NCI-H748 (cell line): ENCODE results near the gene RALB.
"Not testable (repeated sequence)": the region's sequence is repeated elsewhere in the genome, so short reads cannot be mapped to it uniquely, and the experiment has no call there.

Experiments
- DNase-seq: peaks from one replicate; lab custom pipeline; 2025; ENCODE audit not compliant: unreplicated experiment; lab: John Stamatoyannopoulos, UW

RALB gene

DNA sequence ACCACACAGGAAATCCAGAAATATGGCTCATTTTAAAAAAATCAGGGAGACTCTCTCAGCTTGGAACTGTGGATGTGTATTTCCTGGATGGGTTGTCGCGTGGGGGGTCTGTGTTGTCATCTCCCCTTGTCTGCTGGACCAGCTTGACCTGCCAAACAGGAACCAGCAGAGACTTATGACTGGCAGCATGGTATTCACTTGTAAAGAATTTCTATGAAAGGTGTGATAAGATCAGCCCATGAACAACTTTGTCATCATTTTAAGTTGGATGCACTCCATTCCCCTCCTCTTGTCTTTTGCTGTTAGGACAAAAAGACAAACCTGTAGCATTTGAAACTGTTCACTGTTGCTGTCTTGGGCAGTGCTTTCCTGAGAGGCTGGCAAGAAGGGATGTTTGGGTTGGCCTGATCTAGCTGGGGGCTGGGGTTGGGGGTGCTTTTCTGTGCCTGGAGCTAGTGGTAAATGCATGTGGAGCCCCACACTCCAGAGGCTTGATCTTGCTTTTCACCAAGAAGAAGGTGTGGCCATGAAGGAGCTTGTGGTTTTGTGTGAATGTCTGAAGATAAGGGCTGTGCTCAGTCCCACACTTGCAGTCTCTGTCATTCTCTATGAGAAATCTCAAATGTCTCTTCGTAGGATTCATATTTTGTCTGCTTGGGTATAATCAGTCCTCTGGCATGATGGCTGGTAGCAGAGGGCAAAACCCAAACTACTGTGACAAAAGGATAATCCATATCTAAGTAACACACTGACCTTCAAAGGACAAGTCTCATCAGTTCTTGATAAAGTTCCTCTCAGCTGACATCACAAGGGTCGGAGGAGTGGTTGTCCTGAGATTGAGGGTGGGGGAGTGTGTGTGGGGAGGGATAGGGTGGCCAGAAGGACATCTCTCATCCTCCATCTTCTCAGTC is 39.0 kb downstream of the RALB start:
- no peak for DNase-seq

DNA sequence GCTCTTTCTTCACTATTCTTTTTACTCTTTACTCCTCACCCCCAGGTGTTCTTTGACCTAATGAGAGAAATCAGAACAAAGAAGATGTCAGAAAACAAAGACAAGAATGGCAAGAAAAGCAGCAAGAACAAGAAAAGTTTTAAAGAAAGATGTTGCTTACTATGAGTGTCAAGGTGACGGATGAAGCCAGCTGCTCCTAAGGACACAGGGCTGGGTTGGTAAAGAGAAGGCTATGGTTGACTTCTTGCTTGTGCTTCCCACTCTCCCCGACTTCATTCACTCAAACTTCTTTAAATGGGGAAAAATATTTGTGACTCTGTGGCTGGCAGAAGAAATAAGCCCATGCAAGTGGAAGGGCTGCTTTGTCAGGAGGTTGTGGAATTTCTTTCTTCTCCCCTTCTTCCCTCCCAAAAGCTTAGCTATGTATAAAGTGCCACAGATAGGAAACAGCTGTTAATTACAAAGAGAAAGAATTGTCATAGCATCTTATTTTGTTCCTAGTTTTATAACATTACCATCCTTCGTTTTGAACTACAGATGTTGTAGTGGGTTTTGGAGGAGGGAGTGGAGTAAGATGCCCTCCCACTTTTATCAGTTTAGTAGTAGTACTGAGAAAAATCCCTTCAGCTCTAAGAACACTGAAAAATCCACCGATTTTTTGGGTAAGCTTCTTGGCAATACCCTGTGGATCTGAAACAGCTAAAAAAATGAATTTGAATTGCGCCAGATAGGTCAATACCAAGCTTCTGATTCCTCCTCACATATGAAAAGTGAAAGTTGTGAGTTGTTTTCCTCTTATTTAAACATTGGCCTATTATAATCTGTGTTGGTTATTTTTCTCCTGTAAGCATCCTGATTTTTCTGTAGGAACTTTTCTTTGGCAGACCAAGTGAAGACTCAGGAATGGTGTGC is 40.7 kb downstream of the RALB start:
- no peak for DNase-seq

DNA sequence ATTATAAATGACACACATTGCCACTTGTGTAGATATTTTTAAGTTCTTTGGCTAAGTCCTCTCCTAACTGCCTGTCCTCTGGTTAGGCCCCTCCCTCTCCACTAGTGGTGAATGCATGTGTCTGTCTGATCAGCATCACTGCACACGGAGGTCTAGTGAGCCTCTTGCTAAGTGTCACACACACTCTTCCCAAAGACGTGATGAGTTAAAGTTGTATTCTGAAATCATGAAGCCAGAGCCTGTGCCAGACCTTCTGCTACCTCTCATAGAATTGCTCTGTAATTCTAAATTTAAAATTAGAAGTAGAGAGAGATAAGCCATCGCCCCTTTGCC is 41.3 kb downstream of the RALB start:
- DNase-seq = no peak

DNA sequence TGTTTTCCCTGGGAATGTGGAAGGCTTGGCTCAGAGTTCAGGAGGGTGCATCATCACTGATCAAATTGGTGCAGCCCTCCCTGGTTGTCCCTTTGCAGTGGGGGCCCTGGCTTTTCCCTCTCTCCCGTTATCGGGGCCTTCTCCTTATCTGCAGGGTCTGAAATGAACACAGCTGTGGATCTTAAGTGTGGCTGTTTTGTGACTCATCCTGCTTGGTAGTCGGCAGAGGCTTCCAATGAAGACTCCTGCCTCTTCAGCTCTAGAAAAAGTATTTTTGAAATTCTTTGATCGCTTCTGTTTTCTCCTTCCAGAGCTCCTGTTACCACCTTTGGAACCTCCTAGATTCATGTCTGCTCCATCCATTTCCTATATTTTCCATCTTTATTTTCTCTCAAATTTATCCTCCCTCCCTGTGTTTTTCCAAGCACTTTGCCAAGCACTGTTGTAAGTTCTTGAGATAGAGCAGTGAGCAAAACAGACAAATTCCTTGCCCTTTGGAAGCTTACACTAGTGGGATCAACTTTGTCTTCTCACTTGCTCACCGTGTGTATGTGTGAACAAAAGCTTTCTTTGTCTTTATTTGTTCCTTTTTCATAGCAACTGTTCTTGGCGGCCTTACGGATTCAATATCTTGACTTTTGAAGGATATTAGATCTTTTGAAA is 45.7 kb downstream of the RALB start:
- no peak for DNase-seq

DNA sequence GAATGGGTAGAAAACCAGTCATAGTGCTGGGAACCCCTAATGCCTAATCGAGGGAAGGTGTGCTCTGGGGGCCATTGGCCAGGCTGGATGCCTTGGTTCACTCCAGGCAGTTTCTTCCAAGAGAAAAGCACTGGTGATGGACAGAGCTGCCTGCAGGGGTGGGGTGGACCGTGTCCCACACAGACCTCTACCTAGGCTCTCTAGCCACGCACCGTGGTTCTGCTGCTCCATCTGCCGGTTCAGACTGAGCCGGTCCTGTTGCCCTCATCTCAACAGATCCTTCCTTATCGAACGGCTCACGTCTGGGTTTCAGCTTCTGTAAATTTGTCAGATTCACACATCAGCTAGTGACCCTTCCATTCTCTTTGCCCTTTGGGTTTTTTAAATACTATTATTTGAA is 46.4 kb downstream of the RALB start:
- no peak for DNase-seq

DNA sequence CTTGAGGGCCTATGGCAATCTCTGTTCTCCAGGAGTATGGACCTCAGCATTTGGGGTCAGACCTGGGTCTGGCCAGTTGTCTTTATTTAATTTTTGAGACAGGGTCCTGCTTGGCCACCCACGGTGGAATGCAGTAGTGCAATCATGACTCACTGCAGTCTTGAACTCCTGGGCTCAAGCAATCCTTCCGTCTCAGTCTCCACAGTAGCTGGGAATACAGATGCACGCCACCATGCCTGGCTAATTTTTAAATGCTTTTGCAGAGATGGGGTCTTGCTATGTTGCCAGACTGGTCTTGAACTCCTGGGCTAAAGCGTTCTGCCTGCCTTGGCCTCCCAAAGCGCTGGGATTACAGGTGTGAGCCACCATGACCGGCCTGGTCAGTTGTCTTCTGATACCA is 46.9 kb downstream of the RALB start:
- no peak for DNase-seq

DNA sequence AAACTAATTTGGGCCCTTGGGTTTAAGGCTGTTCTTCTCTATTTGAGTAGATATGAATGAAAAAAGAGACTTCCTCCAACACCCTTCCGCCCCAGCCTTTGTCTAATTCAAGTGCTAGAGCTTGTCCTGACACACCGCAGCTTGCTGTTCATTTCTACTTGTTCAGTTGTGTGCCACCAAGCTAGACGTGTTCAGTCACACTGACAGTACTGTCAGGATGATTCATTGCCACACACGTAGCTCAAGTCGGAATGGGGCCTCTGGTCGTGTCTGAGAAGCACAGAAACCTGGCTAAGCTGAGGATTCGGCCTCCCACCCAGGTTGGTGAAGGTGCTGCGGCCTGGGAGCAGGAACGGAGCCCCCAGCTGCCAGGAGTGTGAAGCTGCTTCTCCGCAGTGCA is 47.7 kb downstream of the RALB start:
- DNase-seq = no peak

DNA sequence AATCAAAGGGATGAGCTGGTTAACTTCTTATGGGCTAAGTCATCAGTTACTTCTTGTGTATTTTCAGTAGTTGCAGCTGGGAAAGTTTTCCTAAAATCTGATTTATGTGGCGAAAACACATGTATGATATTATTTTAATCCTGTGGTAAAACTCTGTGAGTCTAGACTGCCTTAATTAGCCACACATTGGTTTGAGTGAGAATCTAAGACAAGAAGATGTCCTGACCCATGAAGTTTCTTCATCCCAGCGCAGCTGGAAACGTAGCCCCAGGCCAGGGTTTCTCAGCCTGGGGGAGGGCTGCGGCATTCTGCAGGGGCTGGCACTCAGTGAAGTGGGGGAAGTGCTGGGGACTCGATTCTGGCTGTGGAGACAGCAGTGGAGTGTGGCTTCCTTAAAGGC is 48.6 kb downstream of the RALB start:
- no peak for DNase-seq

DNA sequence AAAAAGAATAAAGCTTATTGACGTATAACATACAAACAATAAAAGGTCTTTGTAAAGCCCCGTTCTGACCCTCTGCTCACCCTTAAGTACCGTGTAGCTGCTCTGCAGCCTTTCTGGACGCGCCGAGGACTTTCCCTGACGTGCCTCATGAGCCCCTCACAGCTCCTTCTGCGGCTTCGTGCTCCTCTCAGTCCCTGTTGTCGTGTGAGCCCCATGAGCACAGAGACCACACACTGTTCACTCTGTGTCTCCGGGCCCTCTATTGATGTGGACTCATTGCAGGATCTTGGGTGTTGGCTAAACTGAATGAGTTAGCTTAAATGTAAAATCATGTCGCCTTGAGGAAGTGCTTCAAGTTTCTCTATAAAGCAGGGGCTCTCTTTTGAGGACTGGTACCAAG is 49.6 kb downstream of the RALB start:
- DNase-seq = no peak

DNA sequence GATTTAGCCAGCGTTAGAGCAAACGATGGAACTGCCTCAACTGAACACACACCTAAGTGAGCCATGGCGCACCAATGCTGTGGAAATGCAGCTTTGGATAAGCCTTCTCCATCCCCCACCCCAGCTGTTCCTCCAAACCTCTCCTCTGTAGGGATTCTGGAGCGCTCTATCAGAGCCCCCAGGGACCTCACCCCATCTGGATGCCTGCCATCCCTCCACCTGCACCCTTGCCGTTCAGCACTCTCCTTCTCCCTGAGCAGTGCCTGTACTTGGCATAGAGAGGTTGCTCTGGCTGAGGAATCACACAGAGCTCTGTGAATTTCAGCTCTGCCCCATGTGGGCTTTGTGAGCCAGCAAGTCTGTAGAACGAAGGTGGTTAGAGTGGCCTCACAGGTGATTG is 50.5 kb downstream of the RALB start:
- no peak for DNase-seq

DNA sequence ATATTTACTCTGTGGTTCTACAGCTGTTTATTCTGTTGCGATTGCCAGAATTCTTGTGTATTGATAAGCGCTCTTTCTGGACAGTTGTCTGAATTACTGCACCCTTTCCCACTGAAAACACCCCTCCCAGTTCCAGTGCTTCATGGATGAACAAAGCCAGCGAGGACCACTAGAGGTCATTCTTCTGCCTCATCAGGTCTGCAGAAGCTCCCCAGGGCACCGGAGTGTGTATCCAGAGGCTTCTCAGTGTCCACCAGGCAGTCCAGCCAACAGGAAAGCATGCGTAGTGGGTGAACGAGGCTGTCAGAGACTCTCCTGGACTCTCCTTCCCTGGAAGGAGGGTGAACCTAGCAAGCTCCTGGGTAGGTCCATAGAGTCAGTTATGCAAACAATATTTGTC is 52.6 kb downstream of the RALB start:
- DNase-seq = peak; percentile 24

DNA sequence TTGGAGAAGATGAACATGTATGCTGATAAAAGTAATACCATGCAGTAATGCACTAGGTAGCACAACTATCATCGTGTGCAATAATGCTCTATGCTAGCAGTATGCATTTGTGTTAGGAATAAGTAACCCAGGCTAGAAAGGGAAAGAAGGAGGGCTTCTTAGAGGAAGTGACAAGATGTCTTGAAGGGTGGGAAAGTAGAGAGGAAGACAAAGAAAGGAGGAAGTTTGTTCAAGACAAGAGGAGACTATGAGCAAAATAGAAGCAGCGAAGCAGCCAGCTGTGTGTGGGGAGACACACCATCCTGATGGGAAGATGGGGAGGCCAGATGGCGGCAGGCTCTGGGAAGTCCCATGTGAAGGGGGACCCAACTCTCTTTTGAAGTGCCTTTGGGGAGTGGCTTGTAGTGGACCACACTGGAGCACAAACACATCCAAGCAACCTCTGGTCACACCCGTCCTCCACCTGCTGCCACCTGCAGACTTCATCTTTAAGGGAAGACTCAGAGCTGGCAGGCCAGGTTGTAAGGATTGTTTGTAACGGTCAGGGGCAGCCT is 53.4 kb downstream of the RALB start:
- no peak for DNase-seq

DNA sequence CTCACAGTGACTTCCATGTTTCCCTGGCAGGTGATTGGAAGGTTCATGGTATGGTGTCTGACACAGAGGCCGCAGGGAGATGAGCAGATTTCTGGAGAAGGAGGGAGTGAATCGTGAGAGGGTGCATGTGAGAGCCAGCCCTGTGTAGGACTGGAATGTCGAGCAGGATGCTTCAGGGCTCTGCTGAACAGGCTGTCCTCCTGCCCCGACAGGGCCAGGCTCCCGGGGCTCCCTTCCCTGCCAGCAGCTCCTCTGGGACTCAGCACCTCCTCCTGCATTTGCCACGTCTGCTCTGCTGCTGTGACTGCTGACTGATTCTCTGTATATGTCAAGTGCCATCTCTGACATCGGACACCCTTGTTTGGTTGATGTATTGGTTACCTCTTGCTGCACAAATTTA is 54.8 kb downstream of the RALB start:
- DNase-seq = no peak

DNA sequence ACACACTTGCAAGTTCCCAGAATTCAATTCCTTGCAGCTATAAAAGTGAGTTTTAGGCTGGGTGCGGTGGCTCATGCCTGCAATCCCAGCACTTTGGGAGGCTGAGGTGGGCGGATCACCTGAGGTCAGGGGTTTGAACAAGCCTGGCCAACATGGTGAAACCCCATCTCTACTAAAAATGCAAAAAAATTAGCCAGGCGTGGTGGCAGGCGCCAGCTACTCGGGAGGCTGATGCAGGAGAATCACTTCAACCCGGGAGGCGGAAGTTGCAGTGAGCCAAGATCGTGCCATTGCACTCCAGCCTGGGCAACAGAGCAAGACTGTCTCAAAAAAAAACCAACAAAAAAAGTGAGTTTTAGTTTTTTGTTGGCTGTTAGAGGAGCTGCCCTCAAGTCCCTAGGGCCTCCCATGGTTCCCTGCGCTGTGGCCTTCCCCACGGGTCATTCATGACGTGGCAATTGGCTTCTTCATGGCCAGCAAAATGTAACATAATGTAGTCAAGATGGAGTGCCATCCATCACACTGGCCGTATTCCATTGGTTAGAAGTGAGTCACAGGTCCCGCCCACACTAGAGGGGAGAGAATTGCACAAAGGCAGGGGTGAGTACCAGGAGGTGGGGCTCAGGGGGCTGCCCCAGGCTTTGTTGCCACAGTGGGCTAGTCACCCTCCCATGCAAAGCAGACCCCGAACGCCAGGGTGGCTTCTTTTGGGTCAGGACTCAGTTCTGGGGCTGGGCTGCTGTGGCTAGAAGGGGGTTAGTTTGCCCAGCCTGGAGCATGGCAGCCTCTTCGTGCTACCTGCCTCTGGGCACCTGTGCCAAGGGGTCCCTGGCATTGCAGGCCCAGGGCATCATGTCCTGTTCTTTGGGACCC is 55.6 kb downstream of the RALB start:
- no peak for DNase-seq

DNA sequence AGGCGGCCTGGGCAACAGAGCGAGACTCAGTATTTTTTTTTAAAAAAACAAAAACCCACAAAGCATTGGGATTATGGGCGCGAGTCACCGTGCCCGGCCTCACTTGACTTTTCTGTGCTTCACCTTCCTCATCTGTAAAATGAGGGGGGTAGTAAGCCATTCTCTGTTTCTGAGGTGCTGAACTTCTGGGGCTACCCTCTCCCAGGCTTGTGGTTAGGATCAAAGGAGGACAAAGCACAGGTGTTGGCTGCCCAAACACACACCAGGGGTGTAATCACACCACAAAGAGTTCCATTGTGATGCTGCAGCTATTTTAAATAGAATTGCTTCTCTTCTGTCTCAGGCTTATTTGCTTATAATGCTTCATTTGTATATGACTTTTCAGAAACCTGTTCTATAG is 57.5 kb downstream of the RALB start:
- peak; percentile 46 for DNase-seq

DNA sequence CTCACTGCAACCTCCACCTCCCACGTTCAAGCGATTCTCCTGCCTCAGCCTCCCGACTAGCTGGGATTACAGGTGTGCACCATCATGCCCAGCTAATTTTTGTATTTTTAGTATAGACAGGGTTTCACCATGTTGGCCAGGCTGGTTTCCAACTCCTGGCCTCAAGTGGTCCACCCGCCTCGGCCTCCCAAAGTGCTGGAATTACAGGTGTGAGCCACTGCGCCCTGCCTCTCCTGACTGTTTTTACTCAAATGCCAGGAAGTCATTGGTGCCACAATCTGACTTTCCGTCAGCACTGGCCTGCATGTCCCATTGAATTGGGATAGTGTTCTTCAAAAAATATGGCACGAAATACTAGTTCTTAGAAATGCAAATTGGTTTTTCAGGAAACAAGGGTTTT is 58.2 kb downstream of the RALB start:
- DNase-seq = not testable (repeated sequence)

DNA sequence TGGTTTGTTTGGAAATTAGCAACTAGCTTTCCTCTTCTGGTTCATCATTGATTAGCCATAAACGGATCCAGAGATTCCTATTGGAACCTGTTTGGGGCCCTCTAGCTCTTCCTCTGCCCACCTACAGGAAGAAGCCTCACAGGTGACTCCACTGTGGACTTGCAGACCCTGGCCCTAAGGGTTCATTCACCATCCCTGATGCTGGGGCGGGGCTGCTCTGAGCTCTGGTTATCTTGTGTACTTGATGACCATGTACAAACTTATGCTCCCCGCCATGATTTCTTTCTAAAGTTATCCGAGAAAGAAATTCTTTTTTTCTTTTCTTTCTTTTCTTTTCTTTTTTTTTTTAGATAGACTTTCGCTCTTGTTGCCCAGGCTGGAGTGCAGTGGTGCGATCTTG is 59.4 kb downstream of the RALB start:
- no peak for DNase-seq

DNA sequence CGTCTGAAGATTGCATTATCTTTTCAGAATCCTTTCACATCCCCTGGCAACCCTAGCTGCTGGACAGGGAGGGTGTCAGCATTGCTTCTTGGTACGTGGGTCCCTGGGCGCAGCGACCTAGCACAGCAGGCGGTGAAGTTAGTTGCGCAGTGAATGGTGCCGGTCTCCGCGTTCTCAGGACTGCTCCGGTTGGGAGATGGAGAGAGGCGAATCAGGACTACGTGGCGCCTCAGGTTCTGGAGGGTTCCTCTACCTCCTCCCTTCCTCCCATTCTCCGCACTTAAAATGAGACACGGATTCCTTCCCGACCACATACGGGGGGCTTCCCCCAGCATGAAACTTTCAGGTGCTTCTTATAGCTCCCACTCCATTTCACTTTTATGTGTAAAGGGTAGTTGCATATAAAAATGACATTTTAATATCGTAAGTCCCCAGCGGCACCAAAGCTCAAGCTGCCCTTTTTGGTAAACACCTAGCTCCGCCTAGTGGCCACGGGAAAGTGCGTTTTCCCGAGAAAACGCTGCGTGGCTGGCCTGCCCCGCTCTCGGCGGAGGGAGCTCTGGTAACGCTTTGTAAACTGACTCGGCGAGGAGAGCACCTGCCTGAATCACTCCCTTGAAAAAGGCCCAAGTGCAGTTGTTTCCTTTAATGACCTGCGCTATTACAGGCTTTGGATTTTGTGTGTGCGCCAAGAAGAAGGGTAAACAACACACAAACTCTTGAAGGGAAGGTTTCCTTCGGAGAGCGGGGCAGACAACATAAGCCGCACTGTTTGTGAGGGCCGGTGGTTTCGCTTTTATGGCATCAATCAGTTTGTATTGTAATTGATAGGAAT is 60.4 kb downstream of the RALB start:
- peak; percentile 82 for DNase-seq
